Esophagus (tissue), 2 donors: Measurements from ENCODE around the gene EIF4E3. TPM values are rescaled to one million over a fixed set of nuclear protein-coding genes. Genes with fewer than 3 reads are reported as not detected.

Experiments
- H3K27ac ChIP-seq, 2 donors: one replicate each; pipeline ENCODE4 v1.5.1; 2013; ENCODE audit warnings: low read depth in 2 of 2, mild to moderate bottlenecking in 2 of 2, inconsistent platforms in 1 of 2, low read length in 1 of 2, moderate library complexity in 1 of 2
- H3K27me3 ChIP-seq, 2 donors: one replicate each; pipeline ENCODE4 v1.6.1; 2013; ENCODE audit warnings: low read length in 2 of 2, control low read depth in 1 of 2, mild to moderate bottlenecking in 1 of 2; ENCODE audit not compliant: insufficient read depth in 2 of 2, control insufficient read depth in 1 of 2
- H3K36me3 ChIP-seq, 2 donors: one replicate each; pipeline ENCODE4 v1.6.1; 2013; ENCODE audit warnings: low read length in 1 of 2; ENCODE audit not compliant: control insufficient read depth in 2 of 2, insufficient read depth in 2 of 2
- H3K4me1 ChIP-seq, 2 donors: one replicate each; pipeline ENCODE4 v1.6.1; 2013; ENCODE audit warnings: low read length in 1 of 2; ENCODE audit not compliant: control insufficient read depth in 2 of 2, insufficient read depth in 2 of 2
- H3K4me3 ChIP-seq, 2 donors: one replicate each; pipeline ENCODE4 v1.5.1; 2013; ENCODE audit warnings: low read length in 2 of 2, mild to moderate bottlenecking in 2 of 2, low read depth in 1 of 2, moderate library complexity in 1 of 2
- H3K9me3 ChIP-seq, 2 donors: one replicate each; pipeline ENCODE4 v1.6.1; 2013; ENCODE audit warnings: mild to moderate bottlenecking in 2 of 2, low read depth in 1 of 2, low read length in 1 of 2, moderate library complexity in 1 of 2; ENCODE audit not compliant: control insufficient read depth in 2 of 2, insufficient read depth in 1 of 2
- WGBS, 2 donors: extraction: QIAGEN DNeasy Blood & Tissue Kit; methylation state at CpG; one replicate each; pipeline ENCODE4 v1.1.7; 2013; 5-methylcytosine and 5-hydroxymethylcytosine counted together
- polyA plus RNA-seq, 2 donors: library from polyadenylated mRNA; stranded (reverse); fragments of 200-250 nt; gene quantifications; one replicate each; pipeline ENCODE4 v1.2.3, GENCODE V29; 2013
- donor health status: healthy with polysubstance abuse.
- donor health status: Bipolar disorder and iron deficiency.

EIF4E3 gene
- polyA plus RNA-seq, 2 donors: 5.2 to 6.7 TPM

- no peaks in the 10 kb centered on the region for H3K27me3 ChIP-seq
- H3K27ac ChIP-seq: no peak overlapping the region
- peaks cover 4% of the 10 kb centered on the region in 2 donors for H3K4me1 ChIP-seq
- H3K36me3 ChIP-seq: no peaks in the 10 kb centered on the region
- no peaks in the 10 kb centered on the region for H3K9me3 ChIP-seq
- H3K4me3 ChIP-seq: peak overlapping the region; percentile 70 to 80
- 11 to 16% methylated on average over 56 to 68 of the region's 68 CpGs for whole genome bisulfite sequencing, 2 donors
Measured at GRCh38 chr3:71752831-71753700, 27.9 kb upstream of the EIF4E3 start.

- H3K27ac ChIP-seq: no peak overlapping the region
- whole genome bisulfite sequencing, 2 donors: 90 to 92% methylated on average over 4 of the region's 4 CpGs
- no peaks in the 10 kb centered on the region for H3K9me3 ChIP-seq
- no peaks in the 10 kb centered on the region for H3K27me3 ChIP-seq
- no peak overlapping the region for H3K4me3 ChIP-seq
- H3K36me3 ChIP-seq: no peaks in the 10 kb centered on the region
- H3K4me1 ChIP-seq: peaks cover 4% of the 10 kb centered on the region in 2 donors
Measured at GRCh38 chr3:71751602-71752001, 26.4 kb upstream of the EIF4E3 start.

GRCh38 chr3:71744738-71745137 lies 19.5 kb upstream of the EIF4E3 start:
- Histone ChIP-seq H3K27me3 (no peaks in the 10 kb centered on the region), H3K9me3 (no peaks in the 10 kb centered on the region), H3K4me1 (no peaks in the 10 kb centered on the region), H3K27ac (no peak overlapping the region), H3K36me3 (no peaks in the 10 kb centered on the region), H3K4me3 (no peak overlapping the region)
- 84 to 88% methylated on average over 3 of the region's 3 CpGs for WGBS, 2 donors

GRCh38 chr3:71742621-71743020 lies 17.4 kb upstream of the EIF4E3 start:
- Histone ChIP-seq H3K36me3 (no peaks in the 10 kb centered on the region), H3K27ac (no peak overlapping the region), H3K4me1 (no peaks in the 10 kb centered on the region), H3K9me3 (no peaks in the 10 kb centered on the region), H3K4me3 (no peak overlapping the region), H3K27me3 (no peaks in the 10 kb centered on the region)
- WGBS, 2 donors: 97 to 100% methylated on average over 1 of the region's 1 CpG

GRCh38 chr3:71734881-71735280 lies 9.7 kb upstream of the EIF4E3 start:
- H3K9me3 ChIP-seq: no peaks in the 10 kb centered on the region
- H3K36me3 ChIP-seq: no peaks in the 10 kb centered on the region
- 74% methylated on average over 1 of the region's 1 CpG for WGBS, 2 donors
- no peak overlapping the region for H3K27ac ChIP-seq
- no peak overlapping the region for H3K4me3 ChIP-seq
- no peaks in the 10 kb centered on the region for H3K4me1 ChIP-seq
- no peaks in the 10 kb centered on the region for H3K27me3 ChIP-seq

- Histone ChIP-seq H3K27me3 (no peaks in the 10 kb centered on the region), H3K4me1 (no peaks in the 10 kb centered on the region), H3K4me3 (no peak overlapping the region), H3K36me3 (no peaks in the 10 kb centered on the region), H3K9me3 (no peaks in the 10 kb centered on the region), H3K27ac (no peak overlapping the region)
- 92% methylated on average over 2 of the region's 2 CpGs for WGBS, 2 donors
Measured at GRCh38 chr3:71733319-71733718, 8.1 kb upstream of the EIF4E3 start.

GRCh38 chr3:71732637-71733036 lies 7.4 kb upstream of the EIF4E3 start:
- Histone ChIP-seq H3K9me3 (no peaks in the 10 kb centered on the region), H3K4me1 (no peaks in the 10 kb centered on the region), H3K27me3 (no peaks in the 10 kb centered on the region), H3K4me3 (no peak overlapping the region), H3K27ac (no peak overlapping the region), H3K36me3 (no peaks in the 10 kb centered on the region)
- 78 to 86% methylated on average over 4 of the region's 4 CpGs for WGBS, 2 donors

- Histone ChIP-seq H3K9me3 (no peaks in the 10 kb centered on the region), H3K27me3 (no peaks in the 10 kb centered on the region), H3K4me3 (no peak overlapping the region), H3K27ac (no peak overlapping the region), H3K36me3 (no peaks in the 10 kb centered on the region), H3K4me1 (peaks cover 3 to 5% of the 10 kb centered on the region in 2 donors)
- WGBS, 2 donors: 61 to 65% methylated on average over 4 of the region's 4 CpGs
Measured at GRCh38 chr3:71728632-71729342, 3.6 kb upstream of the EIF4E3 start.

GRCh38 chr3:71726146-71726545 lies 944 bp upstream of the EIF4E3 start:
- no peaks in the 10 kb centered on the region for H3K27me3 ChIP-seq
- H3K4me3 ChIP-seq: no peak overlapping the region
- peaks cover 3 to 5% of the 10 kb centered on the region in 2 donors for H3K4me1 ChIP-seq
- no peaks in the 10 kb centered on the region for H3K36me3 ChIP-seq
- 69% methylated on average over 8 of the region's 8 CpGs for WGBS, 2 donors
- no peaks in the 10 kb centered on the region for H3K9me3 ChIP-seq
- peak overlapping the region in 1 of 2 donors; percentile 65 for H3K27ac ChIP-seq
